Caco-2 (cell line): ENCODE results near the gene KLF15. TPM values are rescaled to one million over a fixed set of nuclear protein-coding genes. Genes with fewer than 3 reads are reported as not detected.

Experiments used
- BruUV-seq: library from RNA; stranded (reverse); fragments of 400-500 nt; replicated peaks from 2 replicates; lab custom pipeline; 2021; lab: Mats Ljungman, UMichigan
- CTCF ChIA-PET: fragments of 300-600 bp; sonication (Branson Sonifier 250); formaldehyde crosslinking; loops from one replicate; lab custom pipeline; 2022; ENCODE audit warnings: antibody characterized with exemption; lab: Charles Lee
- POLR2A ChIA-PET: fragments of 300-600 bp; sonication (Branson Sonifier 250); formaldehyde crosslinking; loops from one replicate; lab custom pipeline; 2022; ENCODE audit warnings: antibody characterized with exemption; lab: Charles Lee
- DNase-seq, 2 experiments: peaks; one replicate each; pipeline versions ENCODE4 v3.0.0 to v3.0.0-alpha.2; 2020 to 2022
- H3K27me3 ChIP-seq: replicated peaks from 2 replicates; pipeline ENCODE4 v1.6.0; 2011; ENCODE audit warnings: low read length; ENCODE audit not compliant: control insufficient read depth, insufficient read depth
- H3K36me3 ChIP-seq: 2 replicates; pipeline ENCODE4 v1.5.1; 2011; ENCODE audit warnings: low read length; ENCODE audit not compliant: control insufficient read depth, insufficient read depth
- H3K4me1 ChIP-seq: fragments of 250-450 bp; sonication (Bioruptor Pico); 2 replicates; pipeline ENCODE4 v1.5.1; 2020; ENCODE audit warnings: mild to moderate bottlenecking
- H3K4me3 ChIP-seq: 2 replicates; pipeline ENCODE4 v1.5.1; 2011; ENCODE audit warnings: low read depth, mild to moderate bottlenecking, control low read depth, low read length
- H3K9me3 ChIP-seq: fragments of 250-450 bp; sonication (Bioruptor Pico); 2 replicates; pipeline ENCODE4 v1.5.1; 2020; ENCODE audit warnings: mild to moderate bottlenecking, moderate library complexity
- H3K27ac Mint-ChIP-seq: one replicate; pipeline ENCODE4 v1.8.0; 2022; ENCODE audit warnings: mixed read lengths; ENCODE audit not compliant: unreplicated experiment
- H3K27me3 Mint-ChIP-seq: one replicate; pipeline ENCODE4 v1.8.0; 2022; ENCODE audit warnings: mixed read lengths; ENCODE audit not compliant: insufficient read depth, unreplicated experiment
- H3K36me3 Mint-ChIP-seq: one replicate; pipeline ENCODE4 v1.8.0; 2022; ENCODE audit warnings: mild to moderate bottlenecking, mixed read lengths; ENCODE audit not compliant: insufficient read depth, unreplicated experiment
- H3K4me1 Mint-ChIP-seq: one replicate; pipeline ENCODE4 v1.8.0; 2022; ENCODE audit warnings: low read depth, mixed read lengths; ENCODE audit not compliant: unreplicated experiment
- H3K4me3 Mint-ChIP-seq: one replicate; pipeline ENCODE4 v1.8.0; 2022; ENCODE audit warnings: mild to moderate bottlenecking, moderate library complexity, mixed read lengths; ENCODE audit not compliant: unreplicated experiment
- H3K9me3 Mint-ChIP-seq: one replicate; pipeline ENCODE4 v1.8.0; 2022; ENCODE audit warnings: mixed read lengths; ENCODE audit not compliant: unreplicated experiment
- CTCF ChIP-seq, 2 experiments: fragments of 200-600 bp in 1 of 2; IDR thresholded peaks; 1 replicate in 1 of 2; 2 replicates in 1 of 2; pipeline versions ENCODE4 v1.5.1 to v1.8.0; 2011 to 2022; ENCODE audit warnings: antibody characterized with exemption in 1 of 2, control low read depth in 1 of 2, inconsistent platforms in 1 of 2, low read depth in 1 of 2, low read length in 1 of 2, mild to moderate bottlenecking in 1 of 2, moderate library complexity in 1 of 2; ENCODE audit not compliant: insufficient read depth in 1 of 2, severe bottlenecking in 1 of 2, unreplicated experiment in 1 of 2
- intact Hi-C: fragments of 100-400 bp; cut with micrococcal nuclease; formaldehyde crosslinking; loops from one replicate; pipeline ENCODE4 v1.10.0; 2022; ENCODE audit not compliant: unreplicated experiment
- total RNA-seq: library from RNA; stranded (reverse); gene quantifications from 2 replicates; pipeline ENCODE4 v1.2.3, GENCODE V29; 2022

KLF15 gene
- total RNA-seq, 1 experiment from 2014 or later: 2.7 TPM

GRCh38 chr3:126371096-126371705 lies 14.0 kb upstream of the KLF15 start:
- no peaks in the 10 kb centered on the region for H3K36me3 ChIP-seq

GRCh38 chr3:126370606-126371005 lies 13.4 kb upstream of the KLF15 start:
- Mint-ChIP-seq H3K9me3 (no peaks in the 10 kb centered on the region), H3K27me3 (peaks cover 3% of the 10 kb centered on the region), H3K36me3 (no peaks in the 10 kb centered on the region), H3K27ac (no peak overlapping the region), H3K4me1 (no peaks in the 10 kb centered on the region), H3K4me3 (no peak overlapping the region)
- BruUV-seq: no TSS peak
- DNase-seq: no peak
- H3K36me3 ChIP-seq: no peaks in the 10 kb centered on the region
- ChIA-PET POLR2A (no interaction called here), CTCF (no interaction called here)
- no peaks in the 10 kb centered on the region for H3K27me3 ChIP-seq
- intact Hi-C loops: no loop called here
- H3K4me3 ChIP-seq: no peak overlapping the region
- no peaks in the 10 kb centered on the region for H3K9me3 ChIP-seq
- no peaks in the 10 kb centered on the region for H3K4me1 ChIP-seq
- TF ChIP-seq CTCF (IDR thresholded peaks at IDR 0.05; ENCODE audit: insufficient read depth in 1 of 2, low read depth in 1 of 2, low read length in 1 of 2, severe bottlenecking in 1 of 2, unreplicated experiment in 1 of 2): no peak

More at GRCh38 chr3:126371096-126371705, 14.0 kb upstream of the KLF15 start:
- Mint-ChIP-seq H3K27ac (no peak overlapping the region), H3K36me3 (no peaks in the 10 kb centered on the region), H3K4me3 (no peak overlapping the region), H3K27me3 (peaks cover 3% of the 10 kb centered on the region), H3K4me1 (no peaks in the 10 kb centered on the region), H3K9me3 (no peaks in the 10 kb centered on the region)
- intact Hi-C loops: no loop called here
- DNase-seq: peak in 1 of 2 experiments; percentile 26
- no peak overlapping the region for H3K4me3 ChIP-seq
- BruUV-seq: no TSS peak
- CTCF ChIA-PET: interaction anchor here (0.6 kb wide), 1 partner anchor 304 kb away, joined by 4 read pairs; no protein-coding TSS in a partner anchor
- H3K9me3 ChIP-seq: no peaks in the 10 kb centered on the region
- H3K4me1 ChIP-seq: no peaks in the 10 kb centered on the region
- no peak for TF ChIP-seq CTCF (IDR thresholded peaks at IDR 0.05; ENCODE audit: insufficient read depth in 1 of 2, low read depth in 1 of 2, low read length in 1 of 2, severe bottlenecking in 1 of 2, unreplicated experiment in 1 of 2)
- H3K27me3 ChIP-seq: no peaks in the 10 kb centered on the region
- POLR2A ChIA-PET: no interaction called here

- Histone ChIP-seq H3K4me1 (no peaks in the 10 kb centered on the region), H3K9me3 (no peaks in the 10 kb centered on the region), H3K4me3 (no peak overlapping the region), H3K27me3 (no peaks in the 10 kb centered on the region), H3K36me3 (no peaks in the 10 kb centered on the region)
- TF ChIP-seq CTCF (IDR thresholded peaks at IDR 0.05; ENCODE audit: insufficient read depth in 1 of 2, low read depth in 1 of 2, low read length in 1 of 2, severe bottlenecking in 1 of 2, unreplicated experiment in 1 of 2): no peak
- no peaks in the 10 kb centered on the region for H3K4me1 Mint-ChIP-seq
- H3K9me3 Mint-ChIP-seq: no peaks in the 10 kb centered on the region
- intact Hi-C loops: no loop called here
- H3K36me3 Mint-ChIP-seq: no peaks in the 10 kb centered on the region
- no peak overlapping the region for H3K27ac Mint-ChIP-seq
- H3K4me3 Mint-ChIP-seq: no peak overlapping the region
- ChIA-PET POLR2A (no interaction called here), CTCF (no interaction called here)
- H3K27me3 Mint-ChIP-seq: peaks cover 3% of the 10 kb centered on the region
- no TSS peak for BruUV-seq
- DNase-seq: no peak
These were observed 12.8 kb upstream of the KLF15 start for GRCh38 chr3:126370055-126370454.
